ENCODE results near the gene LOXL4.
"Not testable (repeated sequence)": the region's sequence is repeated elsewhere in the genome, so short reads cannot be mapped to it uniquely, and the experiment has no call there.

LOXL4 gene

DNA sequence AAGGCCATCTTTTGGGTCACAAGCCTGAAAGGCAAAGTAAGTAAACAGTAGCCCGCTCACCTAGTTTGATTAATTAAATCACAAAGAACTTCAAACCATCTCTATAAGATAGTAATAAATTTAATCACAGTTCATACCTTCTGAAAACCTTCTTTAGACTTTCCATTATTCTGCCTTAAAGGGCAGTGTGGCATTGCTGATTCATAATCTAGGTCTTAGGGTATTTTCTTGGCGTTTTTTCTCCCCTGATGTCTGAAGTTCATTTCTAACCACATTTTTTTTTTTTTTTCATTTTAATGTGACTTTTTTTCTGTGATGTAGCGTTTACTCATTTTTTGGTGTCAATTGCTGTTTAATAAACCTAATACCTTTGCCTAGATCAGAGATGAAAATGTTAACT lies 27.5 kb downstream of the LOXL4 start:
- no peak for DNase-seq

DNA sequence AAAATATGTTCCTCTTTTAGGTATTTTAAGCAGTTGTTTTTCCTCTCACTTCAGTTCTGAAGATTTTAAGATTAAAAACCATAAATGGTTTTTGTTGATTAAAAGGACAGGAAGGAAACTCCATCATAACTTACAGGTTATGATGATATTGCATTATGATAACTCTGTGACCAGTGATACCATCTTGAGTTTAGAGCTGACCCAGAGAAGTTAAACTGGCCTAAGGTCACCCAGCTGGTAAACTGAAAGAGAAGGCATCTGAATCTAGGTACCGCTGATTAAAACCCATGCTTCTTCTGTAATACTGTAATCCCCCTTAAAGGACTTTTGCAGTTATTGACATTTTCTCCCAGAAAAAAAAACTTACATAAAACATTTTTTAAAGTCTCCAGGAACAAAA lies 29.6 kb downstream of the LOXL4 start:
- no peak for DNase-seq

DNA sequence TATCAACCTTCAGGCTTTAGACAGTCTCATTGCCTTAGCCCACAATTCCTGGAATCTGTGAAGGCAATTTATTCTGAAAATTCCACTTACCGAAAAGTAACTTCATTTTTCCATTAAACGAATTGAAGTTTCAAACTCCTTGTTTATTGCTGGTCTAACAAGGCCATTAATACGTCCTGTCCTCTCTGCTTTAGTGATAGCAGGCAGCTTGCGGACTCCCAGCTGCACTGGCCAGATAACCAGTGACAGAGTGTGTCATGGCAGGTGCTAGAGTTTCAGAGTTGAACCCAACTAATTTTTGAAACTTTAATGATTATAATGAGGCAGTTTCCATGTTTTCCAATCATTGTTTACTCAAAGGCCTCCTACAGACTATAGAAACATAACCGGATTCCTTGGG lies 31.1 kb downstream of the LOXL4 start:
- DNase-seq, result no peak

DNA sequence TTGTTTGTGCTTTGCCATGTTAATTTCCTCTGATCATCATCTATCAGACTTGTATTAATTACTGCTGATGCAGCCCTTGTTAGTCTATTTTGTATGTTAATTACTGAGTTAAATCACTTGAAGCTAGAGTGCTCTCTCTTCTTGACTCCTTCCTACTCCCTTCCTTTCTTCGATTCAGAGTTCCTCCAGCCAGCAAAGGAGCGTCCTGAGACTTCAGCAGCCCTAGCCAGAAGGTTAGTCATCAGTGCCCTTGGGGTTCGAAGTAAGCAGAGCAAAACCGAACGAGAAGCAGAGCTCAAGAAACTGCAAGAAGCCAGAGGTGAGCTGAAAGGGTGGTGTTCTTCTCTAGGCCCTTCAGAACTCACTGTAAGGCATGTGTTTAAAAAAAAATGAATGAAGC lies 32.1 kb downstream of the LOXL4 start:
- DNase-seq, result no peak

DNA sequence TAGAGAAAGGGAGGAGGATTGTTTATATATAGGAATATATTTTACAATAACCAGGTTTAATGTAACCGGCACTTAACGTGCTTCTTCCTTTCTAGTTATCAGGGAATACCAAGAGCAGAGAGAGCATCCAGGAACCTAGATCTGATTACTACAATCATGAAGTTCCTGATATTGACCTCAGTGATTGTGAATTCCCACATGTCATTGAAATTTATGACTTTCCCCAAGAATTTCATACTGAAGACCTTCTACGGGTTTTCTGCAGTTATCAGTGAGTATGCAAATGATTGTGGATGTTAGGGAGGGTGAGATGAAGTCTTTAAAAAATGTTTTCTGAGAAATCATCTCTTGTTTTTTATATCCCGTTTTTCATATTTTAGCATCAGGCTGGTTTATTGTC lies 36.6 kb downstream of the LOXL4 start:
- no peak for DNase-seq

DNA sequence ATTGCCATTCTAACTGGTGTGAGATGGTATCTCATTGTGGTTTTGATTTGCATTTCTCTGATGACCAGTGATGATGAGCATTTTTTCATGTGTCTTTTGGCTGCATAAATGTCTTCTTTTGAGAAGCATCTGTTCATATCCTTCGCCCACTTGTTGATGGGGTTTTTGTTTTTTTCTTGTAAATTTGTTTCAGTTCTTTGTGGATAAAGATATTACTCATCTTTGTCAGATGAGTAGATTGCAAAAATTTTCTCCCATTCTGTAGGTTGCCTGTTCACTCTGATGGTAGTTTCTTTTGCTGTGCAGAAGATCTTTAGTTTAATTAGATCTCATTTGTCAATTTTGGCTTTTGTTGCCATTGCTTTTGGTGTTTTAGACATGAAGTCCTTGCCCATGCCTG lies 39.7 kb downstream of the LOXL4 start:
- not testable (repeated sequence) for DNase-seq

DNA sequence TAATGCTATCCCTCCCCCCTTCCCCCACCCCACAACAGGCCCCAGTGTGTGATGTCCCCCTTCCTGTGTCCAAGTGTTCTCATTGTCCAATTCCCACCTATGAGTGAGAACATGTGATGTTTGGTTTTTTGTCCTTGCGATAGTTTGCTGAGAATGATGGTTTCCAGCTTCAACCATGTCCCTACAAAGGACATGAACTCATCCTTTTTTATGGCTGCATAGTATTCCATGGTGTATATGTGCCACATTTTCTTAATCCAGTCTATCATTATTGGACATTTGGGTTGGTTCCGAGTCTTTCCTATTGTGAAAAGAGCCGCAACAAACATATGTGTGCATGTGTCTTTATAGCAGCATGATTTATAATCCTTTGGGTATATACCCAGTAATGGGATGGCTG lies 40.3 kb downstream of the LOXL4 start:
- not testable (repeated sequence) for DNase-seq

DNA sequence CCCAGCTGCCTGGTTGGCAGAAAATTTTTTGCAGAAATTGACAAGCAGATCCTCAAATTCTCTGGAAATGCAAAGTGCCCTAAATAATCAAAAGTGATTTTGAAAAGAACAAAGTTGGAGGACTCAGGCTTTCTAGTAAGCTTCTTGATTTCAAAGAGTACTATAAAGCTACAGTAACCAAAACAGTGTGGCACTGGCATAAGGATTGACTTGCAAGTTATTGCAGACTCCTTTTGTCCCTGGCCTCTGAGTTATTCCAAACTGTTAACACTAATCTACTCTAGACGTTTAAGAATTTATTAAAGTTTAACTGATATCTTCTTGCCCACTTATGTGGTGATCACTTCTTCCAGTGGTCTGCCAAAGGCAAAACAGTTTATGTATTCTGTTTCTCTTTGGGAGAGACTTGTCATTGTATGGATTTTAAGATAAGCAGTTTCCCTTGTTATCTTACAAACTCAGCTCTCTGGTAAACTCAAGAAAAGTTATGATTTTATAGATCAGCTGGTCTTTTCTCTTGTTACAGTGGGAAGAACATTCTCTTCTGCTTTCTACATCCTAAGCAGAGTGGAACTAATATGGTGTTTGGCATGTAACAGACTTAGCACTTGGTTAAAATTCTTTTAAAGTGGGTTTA lies 41.4 kb downstream of the LOXL4 start:
- no peak for DNase-seq

DNA sequence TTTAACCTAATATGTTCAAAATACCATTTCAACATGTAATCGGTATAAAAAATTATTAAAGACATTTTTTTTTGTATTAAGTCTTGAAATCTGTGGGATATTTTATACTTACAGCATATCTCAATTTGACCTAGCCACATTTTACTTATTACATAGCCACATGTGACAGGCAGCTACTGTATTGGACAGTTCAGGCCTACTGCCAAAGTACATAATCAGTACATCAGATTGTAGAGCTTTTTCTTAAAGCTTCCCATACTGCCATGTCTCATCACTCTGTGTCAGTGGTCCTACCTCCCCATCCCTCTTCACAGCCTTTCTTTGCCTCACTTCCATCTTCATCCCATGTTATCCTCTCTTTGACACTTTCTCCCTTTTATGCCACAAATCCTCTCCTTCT lies 43.0 kb downstream of the LOXL4 start:
- DNase-seq, result no peak

DNA sequence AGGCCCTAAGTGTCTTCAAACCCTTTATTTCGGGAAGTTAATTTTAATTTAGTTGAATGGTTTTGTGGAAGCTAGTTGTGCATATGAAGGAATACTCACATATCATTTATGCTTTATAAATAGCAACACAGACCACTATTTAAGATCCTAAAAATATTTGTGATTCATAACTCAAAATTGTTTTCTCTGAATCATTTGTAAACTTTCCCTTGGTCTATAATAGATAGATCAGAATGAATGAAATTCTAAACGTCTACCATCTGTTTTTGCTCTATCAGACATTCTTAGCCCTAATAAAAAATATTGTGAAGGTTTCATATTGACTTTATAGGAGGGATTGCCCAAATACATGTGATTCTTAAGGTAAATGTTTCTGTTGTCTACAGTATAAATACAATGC lies 43.5 kb downstream of the LOXL4 start:
- no peak for DNase-seq

DNA sequence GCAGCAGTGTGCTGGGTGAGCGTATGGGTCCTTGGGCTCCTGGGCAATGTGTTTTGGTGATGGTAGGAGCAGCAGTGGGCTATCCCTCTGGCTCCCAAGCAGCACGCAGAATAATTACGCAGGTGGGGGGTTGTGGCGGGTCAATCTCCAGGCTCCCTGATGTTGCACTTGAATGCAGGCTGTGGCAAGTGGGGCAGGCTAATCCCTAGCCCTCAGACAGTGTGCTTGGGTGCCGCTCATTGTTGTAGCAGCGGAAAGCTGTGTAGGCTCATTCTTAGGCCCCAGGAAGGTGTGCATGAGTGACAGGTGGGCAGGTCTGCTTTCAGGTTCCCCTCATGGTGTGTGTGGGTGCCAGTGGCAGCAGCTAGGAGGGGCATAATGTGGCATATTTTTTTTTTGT lies 44.1 kb downstream of the LOXL4 start:
- no peak for DNase-seq

DNA sequence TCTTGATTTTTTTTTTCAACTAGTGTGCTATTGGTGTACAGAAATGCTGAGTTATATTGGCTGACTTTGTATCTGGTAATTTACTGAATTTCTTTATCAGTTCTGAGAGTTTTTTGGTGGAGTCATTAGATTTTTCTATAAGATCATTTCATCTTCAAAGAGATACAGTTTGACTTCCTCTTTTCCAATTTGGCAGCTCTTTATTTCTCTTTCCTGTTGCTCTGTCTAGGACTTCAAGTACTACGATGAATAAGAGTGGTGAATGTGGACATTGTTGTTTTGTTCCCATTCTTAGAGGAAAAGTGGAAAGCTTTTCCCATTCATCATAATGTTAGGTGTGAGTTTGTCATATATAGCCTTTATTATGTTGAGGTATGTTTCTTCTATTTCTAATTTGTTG lies 50.2 kb downstream of the LOXL4 start:
- no peak for DNase-seq

DNA sequence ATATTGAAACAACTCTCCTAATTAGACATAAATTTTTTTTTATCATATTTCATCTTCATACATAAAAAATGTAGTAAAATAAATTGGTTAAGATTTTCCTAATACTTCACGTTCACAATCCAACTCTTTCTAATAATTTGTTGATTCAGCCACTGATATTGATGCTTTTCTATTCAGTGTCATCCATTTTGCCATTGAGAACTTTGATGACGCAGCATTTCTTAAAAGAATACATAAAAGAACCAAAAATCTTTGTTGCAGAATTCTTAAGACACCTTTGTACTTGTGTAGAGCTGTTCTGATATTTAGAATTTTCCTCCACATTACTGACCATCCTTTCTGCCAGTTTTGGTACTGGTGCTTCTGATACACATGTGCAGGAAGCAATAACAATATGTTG lies 52.6 kb downstream of the LOXL4 start:
- no peak for DNase-seq

DNA sequence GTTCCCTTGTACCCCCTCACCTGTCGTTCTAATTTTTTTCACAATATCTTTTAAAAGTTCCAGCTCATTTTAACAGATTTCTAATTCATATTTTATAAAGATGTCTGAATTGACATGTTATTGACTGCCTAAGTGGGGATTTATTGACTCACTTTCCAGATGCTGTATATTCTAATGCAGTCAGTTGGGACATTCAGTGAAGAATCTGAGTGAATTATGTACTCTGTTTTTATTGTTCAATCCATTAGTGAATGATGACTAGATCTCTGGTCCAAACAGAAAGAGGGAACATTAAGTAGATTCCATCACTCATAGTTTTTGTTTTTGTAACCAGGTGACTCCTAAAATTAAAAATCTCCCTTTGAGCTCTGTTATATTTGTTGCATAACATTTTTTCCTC lies 54.3 kb downstream of the LOXL4 start:
- no peak for DNase-seq

DNA sequence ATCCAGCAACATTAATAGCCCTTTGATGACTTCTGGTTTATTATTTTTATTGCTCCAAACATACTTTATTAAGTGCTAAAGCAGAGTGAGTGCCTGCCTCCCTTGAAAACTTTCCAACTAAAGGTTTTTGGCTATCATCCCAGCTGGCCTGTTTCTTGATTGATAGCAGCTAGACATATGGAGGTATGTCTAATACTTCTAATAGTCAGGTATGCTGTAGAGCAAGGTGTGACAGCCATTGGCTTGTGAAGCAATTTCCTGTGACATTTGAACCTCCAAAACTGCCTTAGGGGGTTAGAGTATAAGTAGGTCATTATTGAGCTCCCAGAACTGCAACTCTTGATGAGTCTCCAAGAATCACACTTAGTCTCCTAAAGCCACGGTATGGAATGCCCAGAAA lies 55.8 kb downstream of the LOXL4 start:
- no peak for DNase-seq

DNA sequence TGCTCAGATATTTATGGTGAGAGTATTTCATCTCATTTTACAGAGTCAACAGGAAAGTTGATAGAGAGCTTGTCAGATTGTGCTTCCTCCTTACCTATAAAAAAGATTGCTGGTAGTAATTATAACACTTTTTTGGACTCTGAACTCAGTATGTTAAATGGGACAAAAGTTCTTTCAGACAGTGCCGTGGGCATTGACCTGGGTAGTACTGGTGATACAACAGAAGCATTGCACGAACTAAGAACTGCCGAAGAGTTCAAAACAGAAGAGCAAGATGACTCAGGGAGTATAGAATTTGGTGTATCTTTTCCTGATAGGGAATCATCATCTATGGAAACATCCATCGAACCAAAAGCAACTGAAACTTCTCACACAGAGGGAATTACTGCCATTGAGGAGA lies 58.6 kb downstream of the LOXL4 start:
- no peak for DNase-seq

DNA sequence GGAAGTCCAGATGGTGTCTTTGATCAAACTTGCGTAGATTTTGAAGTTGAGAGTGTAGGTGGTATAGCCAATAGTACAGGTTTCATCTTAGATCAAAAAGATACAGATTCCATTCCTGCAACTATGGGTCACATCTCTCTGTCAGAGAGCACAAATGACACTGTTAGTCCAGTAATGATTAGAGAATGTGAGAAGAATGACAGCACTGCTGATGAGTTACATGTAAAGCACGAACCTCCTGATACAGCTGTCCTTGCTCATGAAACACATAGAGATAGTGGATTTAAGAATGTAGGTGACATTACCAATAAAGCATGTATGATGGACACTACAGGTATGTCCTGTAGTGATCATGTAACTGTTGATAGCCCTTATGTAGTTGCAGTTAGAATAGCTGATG lies 59.1 kb downstream of the LOXL4 start:
- DNase-seq, result no peak

DNA sequence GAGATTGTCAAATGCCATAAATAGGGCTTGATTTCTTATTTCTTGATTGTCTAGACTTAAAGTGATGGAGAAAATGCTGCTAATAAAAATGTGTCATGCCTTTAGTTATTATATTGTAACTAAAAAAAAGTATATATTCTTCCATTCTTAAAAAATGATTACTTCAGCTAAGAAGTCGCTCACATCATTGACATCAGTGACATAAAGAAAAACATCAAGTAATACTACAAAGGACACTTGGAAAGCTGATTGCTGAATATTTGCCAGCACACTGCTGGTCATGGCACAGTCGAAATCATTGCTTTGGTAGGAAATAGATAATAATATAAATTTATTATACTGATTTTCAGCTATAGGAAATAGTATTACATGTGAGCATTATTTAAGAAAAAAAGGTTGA lies 62.6 kb downstream of the LOXL4 start:
- no peak for DNase-seq

DNA sequence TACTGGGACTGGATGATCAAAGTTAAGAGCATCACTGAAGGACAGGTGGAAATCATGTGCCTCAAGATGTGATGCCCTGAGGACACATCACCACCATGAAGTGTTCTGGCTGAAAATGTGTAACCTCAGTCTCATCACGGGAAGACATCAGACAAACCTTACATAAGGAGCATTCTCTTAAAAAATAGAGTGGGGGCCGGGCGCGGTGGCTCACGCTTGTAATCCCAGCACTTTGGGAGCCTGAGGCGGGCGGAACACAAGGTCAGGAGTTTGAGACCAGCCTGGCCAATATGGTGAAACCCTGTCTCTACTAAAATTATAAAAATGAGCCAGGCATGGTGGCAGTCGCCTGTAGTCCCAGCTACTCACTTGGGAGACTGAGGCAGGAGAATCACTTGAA lies 65.6 kb downstream of the LOXL4 start:
- DNase-seq, result no peak

DNA sequence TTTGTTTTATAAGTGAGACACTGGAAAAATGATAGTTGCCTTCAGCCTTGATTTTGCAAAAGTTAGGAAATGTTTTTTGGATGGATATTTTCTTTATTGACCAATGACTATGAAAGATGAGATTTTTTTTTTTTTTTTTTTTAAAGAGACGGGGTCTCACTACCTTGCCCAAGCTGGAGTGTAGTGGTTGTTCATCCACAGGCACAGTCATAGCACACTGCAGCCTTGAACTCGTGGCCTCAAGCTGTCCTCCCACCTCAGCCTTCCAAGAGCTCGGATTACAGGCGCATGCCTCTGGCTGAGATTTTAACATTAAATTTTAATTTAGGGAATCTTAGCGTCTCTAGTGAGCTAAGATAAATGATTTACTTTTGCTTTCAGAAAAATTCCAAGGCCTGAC lies 66.2 kb downstream of the LOXL4 start:
- DNase-seq, result no peak
